Measurements from ENCODE around the gene POU2AF3.

Gene POU2AF3

GRCh38 chr11:111331711-111332479 lies 33.5 kb downstream of the POU2AF3 start:
- TF ChIP-seq, protein P1, sequence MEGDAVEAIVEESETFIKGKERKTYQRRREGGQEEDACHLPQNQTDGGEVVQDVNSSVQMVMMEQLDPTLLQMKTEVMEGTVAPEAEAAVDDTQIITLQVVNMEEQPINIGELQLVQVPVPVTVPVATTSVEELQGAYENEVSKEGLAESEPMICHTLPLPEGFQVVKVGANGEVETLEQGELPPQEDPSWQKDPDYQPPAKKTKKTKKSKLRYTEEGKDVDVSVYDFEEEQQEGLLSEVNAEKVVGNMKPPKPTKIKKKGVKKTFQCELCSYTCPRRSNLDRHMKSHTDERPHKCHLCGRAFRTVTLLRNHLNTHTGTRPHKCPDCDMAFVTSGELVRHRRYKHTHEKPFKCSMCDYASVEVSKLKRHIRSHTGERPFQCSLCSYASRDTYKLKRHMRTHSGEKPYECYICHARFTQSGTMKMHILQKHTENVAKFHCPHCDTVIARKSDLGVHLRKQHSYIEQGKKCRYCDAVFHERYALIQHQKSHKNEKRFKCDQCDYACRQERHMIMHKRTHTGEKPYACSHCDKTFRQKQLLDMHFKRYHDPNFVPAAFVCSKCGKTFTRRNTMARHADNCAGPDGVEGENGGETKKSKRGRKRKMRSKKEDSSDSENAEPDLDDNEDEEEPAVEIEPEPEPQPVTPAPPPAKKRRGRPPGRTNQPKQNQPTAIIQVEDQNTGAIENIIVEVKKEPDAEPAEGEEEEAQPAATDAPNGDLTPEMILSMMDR (IDR thresholded peaks at IDR 0.05; ENCODE audit: low read depth, low read length, missing control alignments): no peak
- in situ Hi-C loops (cut with HindIII; ENCODE audit: low pct_ligation_motif_present, low sequenced_read_pairs): no loop called here
- H3K27me3 ChIP-seq (replicated peaks): no peaks in the 10 kb centered on the region
- no peak overlapping the region for H3K4me3 ChIP-seq (ENCODE audit: low read depth, low read length)
- no peak for DNase-seq
- H3K36me3 ChIP-seq (replicated peaks): no peaks in the 10 kb centered on the region
- H3K27ac ChIP-seq: no peak overlapping the region

DNA sequence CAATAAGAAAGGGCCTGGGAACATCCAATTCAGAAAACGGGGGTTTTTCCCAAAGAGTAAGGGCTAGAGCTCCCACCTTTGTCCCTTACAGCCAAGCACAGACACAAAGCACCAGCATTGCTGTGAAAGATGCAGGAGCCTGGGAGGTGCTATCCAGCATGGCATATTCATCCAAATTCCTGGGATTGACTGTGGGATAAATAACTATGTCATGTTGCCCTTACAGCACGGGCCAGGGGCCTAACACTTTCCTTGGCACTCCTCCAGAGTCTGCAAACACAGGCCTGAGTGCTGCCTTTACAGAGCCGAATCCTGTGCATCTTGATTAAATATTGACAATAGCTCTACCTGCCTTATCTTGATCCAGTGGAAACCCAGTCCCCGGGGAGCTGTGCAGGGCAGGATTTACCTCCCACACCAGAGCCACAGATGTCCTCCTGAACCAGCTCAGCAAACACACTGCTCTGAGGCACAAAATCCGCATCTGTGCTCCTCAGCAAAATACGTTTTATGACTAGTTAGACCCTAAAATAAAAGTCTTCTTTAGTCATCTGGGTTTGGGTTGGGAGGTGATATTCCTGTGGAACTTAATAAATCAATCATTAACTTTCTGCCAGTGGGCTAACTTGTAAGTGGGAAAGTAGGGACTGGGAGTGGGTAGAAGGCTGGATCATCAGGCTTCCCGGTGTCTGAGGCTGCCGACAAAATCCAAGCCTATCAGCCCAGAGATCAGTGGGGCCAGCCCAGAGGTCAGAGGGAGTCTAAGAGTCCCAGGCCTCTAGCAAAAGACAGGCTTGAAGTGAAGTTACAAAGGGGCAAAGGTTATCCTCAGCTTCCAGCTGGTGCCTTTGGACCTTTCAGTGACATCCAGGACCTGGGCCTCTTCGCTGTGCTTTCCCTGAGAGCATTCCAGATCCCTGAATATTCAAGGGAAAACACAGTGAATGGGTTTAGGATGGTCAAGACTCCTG lies 36.5 kb downstream of the POU2AF3 start:
- DNase-seq: no peak
- no peaks in the 10 kb centered on the region for H3K36me3 ChIP-seq (replicated peaks)
- no peak overlapping the region for H3K27ac ChIP-seq
- no peaks in the 10 kb centered on the region for H3K27me3 ChIP-seq (replicated peaks)
- TF ChIP-seq, protein P1 (IDR thresholded peaks at IDR 0.05; ENCODE audit: low read depth, low read length, missing control alignments): no peak
- H3K4me3 ChIP-seq (ENCODE audit: low read depth, low read length): no peak overlapping the region
- in situ Hi-C loops (cut with HindIII; ENCODE audit: low pct_ligation_motif_present, low sequenced_read_pairs): no loop called here

- Histone ChIP-seq H3K4me3 (ENCODE audit: low read depth, low read length) (no peak overlapping the region), H3K36me3 (replicated peaks) (no peaks in the 10 kb centered on the region), H3K27ac (no peak overlapping the region), H3K27me3 (replicated peaks) (no peaks in the 10 kb centered on the region)
- in situ Hi-C loops (cut with HindIII; ENCODE audit: low pct_ligation_motif_present, low sequenced_read_pairs): no loop called here
- DNase-seq: no peak
- TF ChIP-seq, protein P1 (IDR thresholded peaks at IDR 0.05; ENCODE audit: low read depth, low read length, missing control alignments): no peak
Observed at GRCh38 chr11:111335549-111335948, 37.2 kb downstream of the POU2AF3 start.

- in situ Hi-C loops (cut with HindIII; ENCODE audit: low pct_ligation_motif_present, low sequenced_read_pairs): no loop called here
- H3K27ac ChIP-seq: no peak overlapping the region
- no peak for DNase-seq
- H3K36me3 ChIP-seq (replicated peaks): no peaks in the 10 kb centered on the region
- TF ChIP-seq, protein P1 (IDR thresholded peaks at IDR 0.05; ENCODE audit: low read depth, low read length, missing control alignments): no peak
- H3K27me3 ChIP-seq (replicated peaks): no peaks in the 10 kb centered on the region
- H3K4me3 ChIP-seq (ENCODE audit: low read depth, low read length): no peak overlapping the region
Observed at GRCh38 chr11:111336062-111336461, 37.7 kb downstream of the POU2AF3 start.

DNA sequence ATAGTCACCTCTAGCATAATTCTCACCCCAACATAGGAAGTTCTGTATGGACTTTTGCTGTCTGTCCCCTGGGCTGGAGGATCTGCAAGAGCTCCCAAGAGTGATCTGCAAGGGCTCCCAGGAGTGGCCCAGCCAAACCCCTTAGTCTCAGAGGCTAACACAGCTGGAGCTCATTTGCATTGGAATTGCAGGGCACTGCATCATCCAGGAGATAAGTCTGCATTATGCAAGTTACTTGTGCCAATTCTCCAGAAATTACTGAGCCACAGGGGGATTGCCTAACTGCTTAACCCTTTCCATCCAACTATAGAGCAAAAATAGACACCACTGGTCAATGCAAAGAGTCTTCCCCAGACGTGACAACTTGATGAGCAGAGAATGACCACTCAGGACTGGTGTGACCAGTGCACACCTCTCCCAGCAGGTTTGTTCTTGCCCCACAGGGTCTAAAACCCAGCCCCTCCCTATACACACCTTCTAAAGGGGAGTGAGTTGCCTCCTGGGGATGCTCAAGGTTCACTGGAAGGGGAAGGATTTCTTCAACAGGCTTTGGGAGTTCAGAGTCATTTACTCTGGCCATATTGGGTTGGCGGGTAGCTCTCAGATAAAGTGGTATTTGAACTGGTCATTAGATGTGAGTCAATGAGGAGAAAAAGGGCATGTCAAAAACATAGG lies 38.4 kb downstream of the POU2AF3 start:
- H3K27ac ChIP-seq: no peak overlapping the region
- no peak overlapping the region for H3K4me3 ChIP-seq (ENCODE audit: low read depth, low read length)
- TF ChIP-seq, protein P1 (IDR thresholded peaks at IDR 0.05; ENCODE audit: low read depth, low read length, missing control alignments): no peak
- no peaks in the 10 kb centered on the region for H3K27me3 ChIP-seq (replicated peaks)
- H3K36me3 ChIP-seq (replicated peaks): no peaks in the 10 kb centered on the region
- in situ Hi-C loops (cut with HindIII; ENCODE audit: low pct_ligation_motif_present, low sequenced_read_pairs): no loop called here
- no peak for DNase-seq
